NCI-H82 (cell line): ENCODE results near the gene MAGEA9B.
"Not testable (repeated sequence)": the region's sequence is repeated elsewhere in the genome, so short reads cannot be mapped to it uniquely, and the experiment has no call there.

Experiments used
- DNase-seq: peaks from one replicate; lab custom pipeline; 2025; lab: John Stamatoyannopoulos, UW

MAGEA9B gene

GRCh38 chrX:149571770-149572169 lies 15.5 kb downstream of the MAGEA9B start:
- DNase-seq = no peak

- DNase-seq = no peak
These were observed 16.6 kb downstream of the MAGEA9B start for GRCh38 chrX:149570668-149571067.

- DNase-seq = no peak
These were observed 17.5 kb downstream of the MAGEA9B start for GRCh38 chrX:149569770-149570169.

GRCh38 chrX:149568701-149569296 lies 18.5 kb downstream of the MAGEA9B start:
- no peak for DNase-seq

- no peak for DNase-seq
These were observed 19.4 kb downstream of the MAGEA9B start for GRCh38 chrX:149567621-149568417.

GRCh38 chrX:149563359-149563758 lies 23.9 kb downstream of the MAGEA9B start:
- DNase-seq = no peak

- DNase-seq = not testable (repeated sequence)
These were observed 32.0 kb downstream of the MAGEA9B start for GRCh38 chrX:149555251-149555650.

GRCh38 chrX:149551939-149552248 lies 35.4 kb downstream of the MAGEA9B start:
- not testable (repeated sequence) for DNase-seq

- DNase-seq = not testable (repeated sequence)
These were observed 35.9 kb downstream of the MAGEA9B start for GRCh38 chrX:149551245-149551938.

GRCh38 chrX:149550454-149550853 lies 36.8 kb downstream of the MAGEA9B start:
- not testable (repeated sequence) for DNase-seq

- DNase-seq = not testable (repeated sequence)
These were observed 37.6 kb downstream of the MAGEA9B start, which contains the start of gene HSFX3 for GRCh38 chrX:149549701-149550100. HSFX3 (minus strand) TSS chrX:149549924; CDS start chrX:149549852, 72 bp downstream.

- DNase-seq = not testable (repeated sequence)
These were observed 39.5 kb downstream of the MAGEA9B start for GRCh38 chrX:149547782-149548181.

GRCh38 chrX:149546962-149547361 lies 40.3 kb downstream of the MAGEA9B start:
- DNase-seq = not testable (repeated sequence)

GRCh38 chrX:149545545-149546543 lies 41.4 kb downstream of the MAGEA9B start:
- peak; percentile 17 for DNase-seq

GRCh38 chrX:149541521-149542047 lies 45.7 kb downstream of the MAGEA9B start:
- peak; percentile 46 for DNase-seq

- peak; percentile 97 for DNase-seq
These were observed 46.4 kb downstream of the MAGEA9B start, which contains the start of gene EOLA1 for GRCh38 chrX:149540621-149541520. EOLA1 (plus strand) TSS chrX:149541012; CDS start chrX:149545631, 4,619 bp downstream.

GRCh38 chrX:149540131-149540620 lies 47.1 kb downstream of the MAGEA9B start:
- DNase-seq = peak; percentile 98

GRCh38 chrX:149539283-149540130 lies 47.8 kb downstream of the MAGEA9B start:
- peak; percentile 95 for DNase-seq

- not testable (repeated sequence) for DNase-seq
These were observed 49.8 kb downstream of the MAGEA9B start for GRCh38 chrX:149537474-149537873.
